ENCODE data around the gene ICA1.

DNA sequence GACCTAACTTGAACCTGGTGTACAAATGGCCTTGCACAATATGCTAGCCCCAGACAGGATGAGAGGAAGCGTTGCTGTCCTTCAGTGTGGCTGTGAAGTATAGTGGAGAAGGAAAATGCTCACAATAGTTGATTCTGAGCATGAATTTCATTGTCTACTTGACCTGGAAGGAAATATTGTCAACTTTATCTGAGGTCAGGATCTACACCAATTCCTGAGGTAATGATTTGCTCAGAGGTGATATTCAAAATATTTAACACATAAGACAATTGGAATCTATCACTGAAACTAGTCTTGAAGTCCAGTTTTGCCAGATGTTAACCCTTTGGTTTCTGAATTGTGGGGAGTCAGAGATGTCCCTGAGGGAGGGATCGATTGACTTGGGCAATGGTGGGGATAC, 20.9 kb upstream of the ICA1 start:
- no peak for TF ChIP-seq EZH2 (IDR thresholded peaks at IDR 0.05)
- TF ChIP-seq, protein P1, sequence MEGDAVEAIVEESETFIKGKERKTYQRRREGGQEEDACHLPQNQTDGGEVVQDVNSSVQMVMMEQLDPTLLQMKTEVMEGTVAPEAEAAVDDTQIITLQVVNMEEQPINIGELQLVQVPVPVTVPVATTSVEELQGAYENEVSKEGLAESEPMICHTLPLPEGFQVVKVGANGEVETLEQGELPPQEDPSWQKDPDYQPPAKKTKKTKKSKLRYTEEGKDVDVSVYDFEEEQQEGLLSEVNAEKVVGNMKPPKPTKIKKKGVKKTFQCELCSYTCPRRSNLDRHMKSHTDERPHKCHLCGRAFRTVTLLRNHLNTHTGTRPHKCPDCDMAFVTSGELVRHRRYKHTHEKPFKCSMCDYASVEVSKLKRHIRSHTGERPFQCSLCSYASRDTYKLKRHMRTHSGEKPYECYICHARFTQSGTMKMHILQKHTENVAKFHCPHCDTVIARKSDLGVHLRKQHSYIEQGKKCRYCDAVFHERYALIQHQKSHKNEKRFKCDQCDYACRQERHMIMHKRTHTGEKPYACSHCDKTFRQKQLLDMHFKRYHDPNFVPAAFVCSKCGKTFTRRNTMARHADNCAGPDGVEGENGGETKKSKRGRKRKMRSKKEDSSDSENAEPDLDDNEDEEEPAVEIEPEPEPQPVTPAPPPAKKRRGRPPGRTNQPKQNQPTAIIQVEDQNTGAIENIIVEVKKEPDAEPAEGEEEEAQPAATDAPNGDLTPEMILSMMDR (IDR thresholded peaks at IDR 0.05) = no peak

Measured in neural progenitor cell (in vitro differentiated cells).